Endometrium (tissue), 2 donors: Measurements from ENCODE around the gene CADM1.

Source experiments
- FAIRE-seq: peaks from 2 replicates; lab custom pipeline; 2012; peaks lifted over from hg19 to GRCh38; lab: Jason Lieb, UNC
- donor health status: control.
- donor health status: control.

CADM1 gene

GRCh38 chr11:115276799-115277198 is 227.4 kb downstream of the CADM1 start:
- no peak for FAIRE-seq

DNA sequence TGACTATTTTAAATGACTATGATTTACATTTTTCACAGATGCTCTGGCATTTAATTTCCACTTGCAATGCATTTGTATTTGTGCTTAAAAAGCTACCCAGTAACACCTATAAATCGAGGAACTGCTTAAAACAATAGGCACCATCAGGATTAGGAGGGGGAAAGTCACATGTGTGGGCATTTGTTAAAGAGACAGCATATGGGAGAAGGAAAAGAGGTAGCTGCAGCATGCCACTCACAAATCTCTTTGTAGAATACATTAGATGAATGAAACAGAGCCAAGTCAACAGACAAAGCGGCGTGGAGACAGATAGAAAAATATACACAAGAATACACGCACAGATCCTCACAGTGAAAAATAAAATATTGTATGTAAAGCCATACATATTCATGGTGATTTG is 228.0 kb downstream of the CADM1 start:
- FAIRE-seq, result no peak

DNA sequence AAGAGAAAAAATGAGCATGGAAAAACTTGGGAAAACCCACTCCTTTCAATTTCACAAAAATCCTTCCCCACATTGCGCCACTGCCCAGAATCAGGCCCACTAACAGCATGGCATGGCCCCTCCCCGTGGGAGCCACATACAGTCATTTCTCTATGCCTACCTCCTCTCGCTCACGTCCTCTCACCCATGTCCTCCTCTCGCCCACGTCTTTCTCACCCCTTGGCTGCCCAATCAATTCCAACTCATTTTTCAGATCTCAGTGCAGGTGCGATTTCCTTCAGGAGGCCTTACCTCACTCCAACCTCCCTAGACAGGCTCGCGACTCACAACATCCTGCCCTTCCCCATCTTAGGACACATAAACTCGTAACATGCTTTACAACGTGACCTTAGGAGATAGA is 229.2 kb downstream of the CADM1 start:
- no peak for FAIRE-seq

DNA sequence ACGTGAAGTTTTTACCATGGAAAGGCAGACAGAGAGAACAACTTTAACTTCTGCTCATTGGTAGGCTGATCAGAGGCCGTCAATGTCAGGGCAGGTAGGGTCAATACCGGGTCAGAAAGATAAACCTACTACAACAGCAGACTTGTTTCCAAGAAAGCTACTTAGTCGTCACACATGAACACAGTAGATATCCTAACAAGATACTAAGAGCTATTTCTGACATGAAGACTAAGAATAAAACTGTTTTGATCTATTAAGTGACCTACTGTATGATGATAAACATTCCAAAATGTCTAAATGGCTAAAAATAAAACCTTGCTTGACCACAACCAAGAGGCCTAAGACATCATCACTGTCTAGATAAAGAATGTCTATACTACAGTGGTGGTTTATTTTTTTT is 231.3 kb downstream of the CADM1 start:
- no peak for FAIRE-seq

- FAIRE-seq, result no peak
Measured at GRCh38 chr11:115271643-115272042, 232.6 kb downstream of the CADM1 start.

DNA sequence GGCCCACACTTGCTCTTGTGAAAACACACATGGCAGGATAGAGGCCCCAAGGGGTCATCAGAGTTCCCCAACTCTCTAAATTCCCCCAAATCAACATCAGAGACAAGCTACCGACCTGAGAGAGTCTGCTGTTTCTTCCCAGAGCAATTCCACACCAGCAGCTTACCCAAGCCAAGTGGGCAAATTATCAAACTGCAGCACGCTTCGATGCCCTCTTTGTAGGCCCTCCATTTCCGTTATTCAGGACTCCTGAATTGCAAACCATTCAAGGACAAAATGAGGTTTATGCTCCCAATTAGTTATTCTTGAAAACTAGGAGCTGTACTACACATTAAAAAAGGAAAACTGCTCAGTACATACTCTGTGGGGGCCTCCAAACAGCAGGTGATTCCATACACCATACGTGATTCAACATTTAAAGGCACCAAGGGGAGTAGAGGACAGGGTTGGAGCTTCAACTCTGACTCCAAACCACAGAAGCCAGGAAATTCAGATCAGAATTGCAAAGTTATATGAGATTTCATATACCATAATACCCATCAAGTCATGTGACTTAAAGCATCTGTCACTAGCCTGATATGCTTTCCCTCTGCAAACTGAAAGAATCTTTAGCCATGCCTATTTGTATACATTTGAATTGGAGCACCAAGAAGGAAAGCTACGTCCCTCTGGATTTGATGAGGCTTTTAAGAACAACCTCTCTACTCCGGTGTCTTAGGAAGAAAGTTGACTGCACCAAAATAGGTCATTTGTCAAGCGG is 234.8 kb downstream of the CADM1 start:
- FAIRE-seq, result no peak

GRCh38 chr11:115267871-115268270 is 236.3 kb downstream of the CADM1 start:
- no peak for FAIRE-seq

DNA sequence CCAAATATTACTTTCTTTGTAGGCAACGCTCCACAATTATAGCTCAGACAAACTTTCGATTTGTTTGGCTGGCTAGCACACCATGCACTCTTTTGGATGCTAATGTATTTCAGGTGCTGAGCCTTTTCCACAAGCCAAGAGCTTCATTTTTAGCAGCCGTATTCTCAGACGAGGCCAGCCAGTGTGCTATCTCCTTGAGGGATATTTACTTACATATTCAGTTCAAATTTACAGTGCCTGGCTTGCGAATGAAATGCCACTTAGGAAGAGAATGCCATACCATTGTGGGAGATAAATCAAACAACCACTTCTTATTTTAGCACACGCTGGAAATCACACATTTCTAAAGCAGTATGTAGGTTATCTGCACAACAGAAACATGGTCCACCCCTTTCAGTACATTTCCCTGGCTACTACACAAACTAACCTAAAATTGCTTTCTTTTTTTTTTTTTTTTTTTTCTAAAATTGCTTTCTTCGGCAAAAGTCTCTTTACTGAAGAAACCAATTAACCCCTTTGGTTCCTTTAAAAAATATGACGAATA is 236.9 kb downstream of the CADM1 start:
- no peak for FAIRE-seq

DNA sequence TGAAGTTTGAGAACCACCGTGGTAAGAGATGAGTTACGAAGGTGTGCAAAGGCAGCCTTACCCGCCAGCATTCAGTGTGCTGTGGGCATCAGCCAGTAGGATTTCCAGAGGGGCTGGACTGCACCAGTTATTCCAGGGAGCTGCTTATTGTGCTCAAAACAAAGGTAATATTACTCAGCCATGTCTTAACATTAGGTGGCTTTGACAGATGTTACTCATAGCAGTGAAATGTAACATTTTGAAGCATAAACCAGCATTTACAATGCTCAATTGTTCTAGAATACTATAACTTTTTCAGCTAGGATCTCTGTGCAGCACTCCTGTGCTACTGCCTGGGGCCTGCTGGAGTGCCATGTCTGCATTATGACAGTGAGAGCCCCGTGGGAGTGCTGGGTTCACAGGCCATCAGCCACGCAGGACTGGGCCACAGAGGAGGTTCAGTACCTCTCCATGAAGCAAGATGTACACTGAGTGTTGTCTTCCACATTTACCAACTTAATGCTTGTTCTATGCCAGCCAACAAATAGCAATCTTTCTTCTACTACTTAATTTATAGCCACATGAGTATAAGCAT is 238.1 kb downstream of the CADM1 start:
- FAIRE-seq, result no peak

GRCh38 chr11:115263799-115264656 is 240.2 kb downstream of the CADM1 start:
- no peak for FAIRE-seq

DNA sequence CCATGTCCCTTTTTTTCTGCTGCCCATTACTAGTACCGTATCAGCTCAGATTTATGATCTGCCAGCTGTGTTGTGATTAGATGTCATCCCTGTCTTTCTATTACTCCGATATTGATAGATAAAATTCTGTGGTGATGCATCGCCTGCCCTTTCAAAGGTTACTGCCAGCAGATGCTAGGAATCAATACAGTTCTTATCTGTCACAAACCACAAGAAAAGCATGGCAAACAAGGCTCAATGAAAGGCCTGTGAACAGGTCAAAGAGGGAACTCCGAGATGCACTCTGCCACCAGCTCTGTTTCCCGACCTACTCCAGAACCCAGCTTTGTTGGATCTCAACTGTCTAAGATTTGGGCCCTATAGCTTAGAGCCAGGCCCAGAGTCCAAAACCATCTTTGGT is 246.0 kb downstream of the CADM1 start:
- no peak for FAIRE-seq

- FAIRE-seq, result no peak
Measured at GRCh38 chr11:115257678-115258077, 246.5 kb downstream of the CADM1 start.

GRCh38 chr11:115257270-115257669 is 246.9 kb downstream of the CADM1 start:
- FAIRE-seq, result no peak

- no peak for FAIRE-seq
Measured at GRCh38 chr11:115256397-115257197, 247.6 kb downstream of the CADM1 start.

GRCh38 chr11:115255006-115255762 is 249.0 kb downstream of the CADM1 start:
- no peak for FAIRE-seq

DNA sequence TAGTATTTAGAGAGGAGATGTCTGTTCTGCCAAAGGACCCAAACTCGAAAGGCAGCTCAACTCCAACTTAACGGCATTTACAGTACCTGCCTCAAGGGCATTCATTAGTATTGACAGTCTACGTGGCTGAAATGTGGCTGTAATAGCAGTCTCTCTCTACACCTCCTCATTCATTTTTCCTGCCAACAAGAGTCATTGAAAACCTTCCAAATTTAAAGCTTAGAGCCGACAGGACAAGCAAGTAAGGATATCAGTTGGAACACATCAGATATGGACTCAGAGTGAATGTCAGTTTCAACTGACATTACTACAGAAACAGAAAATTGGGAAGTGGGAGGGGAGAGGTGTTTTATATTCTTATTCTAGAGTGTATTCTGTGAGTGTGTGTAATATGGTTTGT is 253.1 kb downstream of the CADM1 start:
- FAIRE-seq, result no peak

DNA sequence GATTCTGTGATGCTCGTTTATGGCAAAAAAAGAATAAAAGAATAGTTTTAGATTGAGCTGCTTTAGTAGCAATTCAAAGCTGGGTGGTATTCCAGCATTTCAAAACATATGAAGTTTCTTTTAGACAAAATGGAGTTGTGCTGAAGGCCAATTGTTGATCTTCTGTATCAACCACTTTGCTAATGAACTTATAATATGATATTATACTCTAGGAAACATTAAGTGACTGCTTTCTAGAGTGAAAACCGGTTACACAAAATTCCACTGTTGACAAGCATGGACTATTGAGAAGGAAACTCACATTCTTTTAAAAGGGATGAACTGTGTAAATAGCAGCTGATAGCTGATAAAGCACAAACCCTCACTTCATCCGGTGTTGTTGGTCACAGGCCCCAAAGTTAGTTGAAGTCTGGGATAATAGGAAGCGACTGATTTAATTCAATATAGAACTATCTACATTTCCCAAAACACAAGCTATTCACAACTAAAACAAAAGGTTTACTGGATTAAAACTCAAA is 255.1 kb downstream of the CADM1 start:
- FAIRE-seq, result no peak

DNA sequence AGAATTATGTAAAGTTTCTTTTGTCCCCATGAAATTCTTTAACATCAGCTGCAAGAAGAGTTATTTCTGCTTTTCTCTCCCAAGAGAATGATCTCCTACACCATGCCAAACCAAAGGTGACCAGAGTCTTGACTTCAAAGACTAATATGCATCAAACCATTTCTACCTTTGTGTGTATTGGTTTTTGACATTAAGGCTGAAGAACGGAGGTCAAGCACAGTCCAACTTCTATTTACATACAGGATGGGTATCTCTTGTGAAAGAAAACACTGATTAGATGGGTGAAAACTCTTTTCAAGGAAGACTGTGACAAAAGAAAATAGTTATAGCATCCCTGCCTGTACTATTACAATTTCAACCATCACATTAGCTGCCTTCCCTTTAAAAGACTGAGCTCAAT is 256.3 kb downstream of the CADM1 start:
- FAIRE-seq, result no peak

GRCh38 chr11:115247361-115247760 is 256.9 kb downstream of the CADM1 start:
- FAIRE-seq, result no peak

DNA sequence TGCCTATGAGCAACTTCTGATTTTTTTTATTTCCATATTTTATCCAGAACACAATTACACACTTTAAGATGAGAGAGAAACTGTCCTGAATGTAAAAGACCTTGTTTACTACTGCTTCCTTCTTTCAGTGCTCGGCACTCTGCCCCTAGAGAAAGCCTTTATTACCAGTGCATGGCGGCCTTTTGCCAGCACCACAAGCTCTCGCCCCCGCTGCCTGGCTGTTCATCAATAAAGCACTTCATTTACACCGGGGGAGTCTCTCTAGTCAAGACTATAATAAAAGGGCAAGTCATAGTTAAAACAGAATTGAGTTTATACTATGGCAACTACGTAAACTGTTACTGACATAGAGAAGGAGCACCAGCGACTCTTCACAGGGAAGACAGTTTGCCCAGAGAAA is 259.5 kb downstream of the CADM1 start:
- FAIRE-seq, result no peak

- FAIRE-seq, result no peak
Measured at GRCh38 chr11:115244296-115244695, 259.9 kb downstream of the CADM1 start.
